D721Med (cell line): Measurements from ENCODE around the gene DIS3L2.
A peak's percentile ranks its signal among the peaks of the same experiment; 100 is the strongest.

ENCODE experiments used
- DNase-seq: peaks from one replicate; pipeline ENCODE4 v3.0.0; 2011; ENCODE audit warnings: low spot score; ENCODE audit not compliant: insufficient read length
- FAIRE-seq: peaks from 2 replicates; lab custom pipeline; 2011; peaks lifted over from hg19 to GRCh38; lab: Jason Lieb, UNC
- TF ChIP-seq, protein P1 (sequence below): IDR thresholded peaks from 2 replicates; pipeline ENCODE4 v1.5.1; 2012; ENCODE audit warnings: mild to moderate bottlenecking, control low read depth; ENCODE audit not compliant: insufficient read depth; ENCODE audit errors: missing control alignments

The DIS3L2 gene

DNA sequence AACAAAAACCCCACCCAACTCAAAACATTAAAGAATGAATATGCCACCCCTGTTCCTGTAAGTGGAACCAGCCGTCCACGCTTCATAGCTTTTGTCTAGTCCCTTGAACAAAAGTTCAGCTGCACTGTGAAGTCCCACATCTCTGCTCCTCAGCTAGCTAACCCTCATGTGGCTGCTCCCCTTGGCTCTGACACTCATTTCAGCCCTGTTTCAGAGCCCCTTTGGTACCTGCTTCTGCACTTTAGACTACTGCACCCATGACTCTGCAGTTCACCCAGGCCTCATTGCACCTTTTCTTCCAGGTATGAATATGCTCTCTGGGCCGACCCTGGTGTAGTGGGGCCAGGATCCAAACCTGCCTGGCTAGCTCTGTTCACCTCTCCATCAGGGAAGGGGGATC, 155.3 kb downstream of the DIS3L2 start:
- FAIRE-seq: no peak
- TF ChIP-seq, protein P1, sequence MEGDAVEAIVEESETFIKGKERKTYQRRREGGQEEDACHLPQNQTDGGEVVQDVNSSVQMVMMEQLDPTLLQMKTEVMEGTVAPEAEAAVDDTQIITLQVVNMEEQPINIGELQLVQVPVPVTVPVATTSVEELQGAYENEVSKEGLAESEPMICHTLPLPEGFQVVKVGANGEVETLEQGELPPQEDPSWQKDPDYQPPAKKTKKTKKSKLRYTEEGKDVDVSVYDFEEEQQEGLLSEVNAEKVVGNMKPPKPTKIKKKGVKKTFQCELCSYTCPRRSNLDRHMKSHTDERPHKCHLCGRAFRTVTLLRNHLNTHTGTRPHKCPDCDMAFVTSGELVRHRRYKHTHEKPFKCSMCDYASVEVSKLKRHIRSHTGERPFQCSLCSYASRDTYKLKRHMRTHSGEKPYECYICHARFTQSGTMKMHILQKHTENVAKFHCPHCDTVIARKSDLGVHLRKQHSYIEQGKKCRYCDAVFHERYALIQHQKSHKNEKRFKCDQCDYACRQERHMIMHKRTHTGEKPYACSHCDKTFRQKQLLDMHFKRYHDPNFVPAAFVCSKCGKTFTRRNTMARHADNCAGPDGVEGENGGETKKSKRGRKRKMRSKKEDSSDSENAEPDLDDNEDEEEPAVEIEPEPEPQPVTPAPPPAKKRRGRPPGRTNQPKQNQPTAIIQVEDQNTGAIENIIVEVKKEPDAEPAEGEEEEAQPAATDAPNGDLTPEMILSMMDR: no peak
- DNase-seq: no peak

GRCh38 chr2:232117413-232117812, 155.9 kb downstream of the DIS3L2 start:
- TF ChIP-seq, protein P1: peak; percentile 9
- no peak for DNase-seq
- FAIRE-seq: no peak

GRCh38 chr2:232120911-232121310, 159.4 kb downstream of the DIS3L2 start:
- DNase-seq (no peak), FAIRE-seq (no peak)
- TF ChIP-seq, protein P1: no peak

GRCh38 chr2:232124309-232124708, 162.8 kb downstream of the DIS3L2 start:
- FAIRE-seq (no peak), DNase-seq (no peak)
- TF ChIP-seq, protein P1: no peak

GRCh38 chr2:232126301-232127099, 165.0 kb downstream of the DIS3L2 start:
- TF ChIP-seq, protein P1: no peak
- DNase-seq (no peak), FAIRE-seq (no peak)

GRCh38 chr2:232129483-232129882, 168.0 kb downstream of the DIS3L2 start:
- TF ChIP-seq, protein P1: no peak
- FAIRE-seq: no peak
- DNase-seq: no peak

DNA sequence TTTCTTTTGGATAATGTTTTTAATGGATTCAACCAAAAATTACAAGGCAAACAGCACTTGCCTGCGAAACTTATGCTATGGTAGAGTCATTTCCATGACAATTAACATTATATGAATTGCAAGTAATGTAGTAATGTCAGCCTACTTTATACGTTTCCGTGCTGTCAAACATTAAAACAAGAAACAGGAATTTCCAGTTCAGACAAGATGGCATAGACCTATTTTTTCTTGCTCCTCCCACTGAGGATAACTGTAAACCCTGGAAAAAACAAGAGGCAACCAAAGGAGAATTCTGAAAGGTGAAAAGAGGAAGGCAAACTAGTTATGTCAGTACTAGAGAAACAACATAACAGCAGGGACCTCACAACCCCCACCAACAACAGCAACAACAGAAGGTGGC, 170.7 kb downstream of the DIS3L2 start:
- TF ChIP-seq, protein P1: no peak
- FAIRE-seq (no peak), DNase-seq (no peak)
